Measurements from ENCODE around the gene CLCN3.

CLCN3 gene

DNA sequence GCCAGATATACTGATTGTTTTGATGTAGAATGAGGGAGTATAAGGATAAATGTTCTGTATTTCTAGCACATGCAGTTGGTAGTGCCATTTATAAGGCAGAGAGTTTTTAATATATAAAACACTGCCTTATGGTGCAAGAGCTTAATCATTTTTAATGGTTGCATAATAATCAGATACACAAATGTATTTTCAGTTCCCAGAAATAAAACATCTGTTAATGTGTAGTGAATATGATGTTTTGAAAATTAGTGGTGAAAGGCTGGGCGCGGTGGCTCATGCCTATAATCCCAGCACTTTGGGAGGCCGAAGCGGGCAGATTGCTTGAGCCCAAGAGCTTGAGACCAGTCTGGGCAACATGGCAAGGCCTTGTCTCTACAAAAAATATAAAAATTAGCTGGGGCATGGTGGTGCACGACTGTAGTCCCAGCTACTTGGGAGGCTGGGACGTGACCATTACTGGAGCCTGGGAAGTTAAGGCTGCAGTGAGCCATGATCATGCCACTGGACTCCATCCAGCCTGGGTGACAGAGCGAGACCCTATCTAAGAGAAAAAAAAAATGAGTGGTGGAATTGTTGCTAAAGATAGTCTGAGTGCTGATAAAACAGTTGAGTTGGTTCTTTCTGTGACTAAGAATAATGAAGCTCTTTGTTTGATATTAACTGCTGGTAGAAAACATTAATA, 29.3 kb downstream of the CLCN3 start:
- H3K27me3 ChIP-seq (ENCODE audit: control insufficient read depth in 2 of 2, insufficient read depth in 2 of 2, low read length in 2 of 2) = no peaks in the 10 kb centered on the region
- no peak overlapping the region for H3K27ac ChIP-seq (ENCODE audit: low read depth in 2 of 2, low read length in 2 of 2)
- H3K4me1 ChIP-seq (ENCODE audit: control insufficient read depth in 2 of 2, insufficient read depth in 2 of 2, low read length in 2 of 2) = peaks cover 10 to 19% of the 10 kb centered on the region in 2 donors
- H3K4me3 ChIP-seq (ENCODE audit: low read length in 2 of 2) = no peak overlapping the region
- H3K9ac ChIP-seq (ENCODE audit: low read depth in 1 of 2, low read length in 2 of 2) = no peak overlapping the region
- H3K36me3 ChIP-seq (ENCODE audit: control insufficient read depth in 2 of 2, insufficient read depth in 2 of 2, low read length in 2 of 2) = no peaks in the 10 kb centered on the region
- no peaks in the 10 kb centered on the region for H3K9me3 ChIP-seq (ENCODE audit: control insufficient read depth in 2 of 2, low read length in 2 of 2)

- Histone ChIP-seq H3K4me1 (ENCODE audit: control insufficient read depth in 2 of 2, insufficient read depth in 2 of 2, low read length in 2 of 2) (peaks cover 8 to 16% of the 10 kb centered on the region in 2 donors), H3K9ac (ENCODE audit: low read depth in 1 of 2, low read length in 2 of 2) (no peak overlapping the region), H3K27ac (ENCODE audit: low read depth in 2 of 2, low read length in 2 of 2) (peak overlapping the region in 1 of 2 donors; percentile 29), H3K9me3 (ENCODE audit: control insufficient read depth in 2 of 2, low read length in 2 of 2) (no peaks in the 10 kb centered on the region), H3K27me3 (ENCODE audit: control insufficient read depth in 2 of 2, insufficient read depth in 2 of 2, low read length in 2 of 2) (no peaks in the 10 kb centered on the region), H3K4me3 (ENCODE audit: low read length in 2 of 2) (no peak overlapping the region), H3K36me3 (ENCODE audit: control insufficient read depth in 2 of 2, insufficient read depth in 2 of 2, low read length in 2 of 2) (no peaks in the 10 kb centered on the region)
Measured at GRCh38 chr4:169650227-169650936, 30.0 kb downstream of the CLCN3 start.

DNA sequence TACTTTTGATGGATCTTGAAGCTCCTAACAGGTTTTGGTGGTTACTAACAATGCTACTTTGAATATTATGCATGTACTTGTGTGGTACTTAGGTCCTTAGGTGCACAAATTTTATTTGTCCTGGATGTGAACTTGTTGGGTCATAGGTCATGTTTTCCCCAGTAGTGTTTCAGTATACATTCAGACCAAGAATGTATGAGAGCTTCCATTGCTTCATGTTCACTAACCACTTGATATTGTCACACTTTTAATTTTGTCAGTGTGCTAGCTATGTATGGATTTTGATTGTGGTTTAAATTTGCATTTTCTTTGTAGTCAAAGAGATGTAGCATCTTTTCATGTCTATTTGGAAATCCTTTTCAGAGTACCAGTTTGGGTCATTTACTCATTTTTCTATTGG, 32.2 kb downstream of the CLCN3 start:
- H3K27ac ChIP-seq (ENCODE audit: low read depth in 2 of 2, low read length in 2 of 2) = no peak overlapping the region
- H3K27me3 ChIP-seq (ENCODE audit: control insufficient read depth in 2 of 2, insufficient read depth in 2 of 2, low read length in 2 of 2) = no peaks in the 10 kb centered on the region
- peaks cover 11 to 18% of the 10 kb centered on the region in 2 donors for H3K4me1 ChIP-seq (ENCODE audit: control insufficient read depth in 2 of 2, insufficient read depth in 2 of 2, low read length in 2 of 2)
- no peaks in the 10 kb centered on the region for H3K9me3 ChIP-seq (ENCODE audit: control insufficient read depth in 2 of 2, low read length in 2 of 2)
- no peaks in the 10 kb centered on the region for H3K36me3 ChIP-seq (ENCODE audit: control insufficient read depth in 2 of 2, insufficient read depth in 2 of 2, low read length in 2 of 2)
- no peak overlapping the region for H3K9ac ChIP-seq (ENCODE audit: low read depth in 1 of 2, low read length in 2 of 2)
- H3K4me3 ChIP-seq (ENCODE audit: low read length in 2 of 2) = no peak overlapping the region

DNA sequence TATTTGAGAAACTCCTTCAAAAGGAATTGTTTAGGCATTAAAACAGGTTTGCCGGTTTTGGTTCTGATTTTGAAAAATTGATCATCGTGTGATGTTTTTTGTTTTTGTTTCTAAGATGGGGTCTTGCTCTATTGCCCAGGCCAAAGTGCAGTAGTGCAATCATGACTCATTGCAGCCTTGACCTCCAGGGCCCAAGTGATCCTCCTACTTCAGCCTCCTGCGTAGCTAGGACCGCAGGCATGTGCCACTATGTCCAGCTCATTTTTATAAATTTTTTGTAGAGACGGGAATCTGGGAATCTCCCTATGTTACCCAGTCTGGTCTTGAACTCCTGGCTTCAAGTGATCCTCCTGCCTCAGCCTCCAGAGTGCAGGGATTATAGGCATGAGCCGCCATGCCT, 35.0 kb downstream of the CLCN3 start:
- Histone ChIP-seq H3K36me3 (ENCODE audit: control insufficient read depth in 2 of 2, insufficient read depth in 2 of 2, low read length in 2 of 2) (no peaks in the 10 kb centered on the region), H3K4me1 (ENCODE audit: control insufficient read depth in 2 of 2, insufficient read depth in 2 of 2, low read length in 2 of 2) (peaks cover 10 to 28% of the 10 kb centered on the region in 2 donors), H3K27ac (ENCODE audit: low read depth in 2 of 2, low read length in 2 of 2) (no peak overlapping the region), H3K27me3 (ENCODE audit: control insufficient read depth in 2 of 2, insufficient read depth in 2 of 2, low read length in 2 of 2) (no peaks in the 10 kb centered on the region), H3K9me3 (ENCODE audit: control insufficient read depth in 2 of 2, low read length in 2 of 2) (no peaks in the 10 kb centered on the region), H3K9ac (ENCODE audit: low read depth in 1 of 2, low read length in 2 of 2) (no peak overlapping the region), H3K4me3 (ENCODE audit: low read length in 2 of 2) (no peak overlapping the region)

DNA sequence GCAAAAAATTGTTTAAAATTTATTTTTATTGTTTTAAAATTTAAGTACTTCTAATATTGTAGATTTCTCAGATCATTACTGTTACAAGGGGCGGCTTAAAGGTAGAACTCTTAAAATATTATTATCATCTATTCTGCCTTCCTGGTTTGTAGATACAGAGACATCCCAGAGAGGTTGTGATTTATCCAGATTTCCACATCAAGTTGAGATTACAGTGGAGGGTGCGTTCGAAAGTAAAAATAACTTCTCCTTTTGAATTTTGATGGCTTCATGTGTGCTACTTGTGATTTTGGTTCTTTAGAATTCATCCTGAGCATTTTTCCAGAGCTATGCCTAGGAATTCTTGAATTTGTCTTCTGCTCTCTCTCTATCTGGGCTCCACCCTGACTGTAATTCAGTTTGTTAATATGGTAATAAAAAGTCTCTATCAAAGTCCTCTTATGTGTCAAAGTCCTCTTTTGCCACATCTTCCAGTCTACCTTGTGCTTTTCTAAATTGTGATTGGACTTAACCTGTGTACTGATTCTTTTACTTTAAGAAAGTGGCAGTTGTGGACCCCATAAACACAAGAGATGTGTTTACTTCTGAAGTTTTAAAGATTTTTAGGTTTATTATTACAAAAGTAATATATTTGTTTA, 37.2 kb downstream of the CLCN3 start:
- Histone ChIP-seq H3K4me3 (ENCODE audit: low read length in 2 of 2) (peak overlapping the region; percentile 5 to 51), H3K27me3 (ENCODE audit: control insufficient read depth in 2 of 2, insufficient read depth in 2 of 2, low read length in 2 of 2) (no peaks in the 10 kb centered on the region), H3K4me1 (ENCODE audit: control insufficient read depth in 2 of 2, insufficient read depth in 2 of 2, low read length in 2 of 2) (peaks cover 10 to 33% of the 10 kb centered on the region in 2 donors), H3K36me3 (ENCODE audit: control insufficient read depth in 2 of 2, insufficient read depth in 2 of 2, low read length in 2 of 2) (no peaks in the 10 kb centered on the region), H3K9me3 (ENCODE audit: control insufficient read depth in 2 of 2, low read length in 2 of 2) (no peaks in the 10 kb centered on the region), H3K27ac (ENCODE audit: low read depth in 2 of 2, low read length in 2 of 2) (peak overlapping the region; percentile 19 to 80), H3K9ac (ENCODE audit: low read depth in 1 of 2, low read length in 2 of 2) (peak overlapping the region; percentile 10 to 17)

DNA sequence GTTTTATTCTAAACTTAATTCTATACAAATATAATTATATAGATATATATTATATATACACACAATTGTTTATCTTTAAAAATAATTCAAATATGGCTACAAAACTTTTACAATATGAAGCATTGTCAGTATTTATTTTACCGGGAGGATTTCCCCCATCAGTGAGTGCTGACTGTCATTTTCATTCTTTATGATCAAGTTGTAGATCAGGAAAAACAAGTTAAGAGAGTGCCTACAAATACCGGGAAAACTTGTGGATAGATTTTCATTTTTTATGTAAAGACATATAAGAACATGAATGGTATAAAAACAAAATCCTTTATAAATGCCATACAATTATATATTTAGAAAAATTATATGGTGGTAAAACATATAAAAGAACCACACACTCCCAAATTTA, 37.8 kb downstream of the CLCN3 start:
- no peaks in the 10 kb centered on the region for H3K27me3 ChIP-seq (ENCODE audit: control insufficient read depth in 2 of 2, insufficient read depth in 2 of 2, low read length in 2 of 2)
- H3K9me3 ChIP-seq (ENCODE audit: control insufficient read depth in 2 of 2, low read length in 2 of 2) = no peaks in the 10 kb centered on the region
- peak overlapping the region in 1 of 2 donors; percentile 79 for H3K9ac ChIP-seq (ENCODE audit: low read depth in 1 of 2, low read length in 2 of 2)
- peak overlapping the region; percentile 5 to 51 for H3K4me3 ChIP-seq (ENCODE audit: low read length in 2 of 2)
- H3K27ac ChIP-seq (ENCODE audit: low read depth in 2 of 2, low read length in 2 of 2) = peak overlapping the region; percentile 89 to 91
- no peaks in the 10 kb centered on the region for H3K36me3 ChIP-seq (ENCODE audit: control insufficient read depth in 2 of 2, insufficient read depth in 2 of 2, low read length in 2 of 2)
- peaks cover 10 to 34% of the 10 kb centered on the region in 2 donors for H3K4me1 ChIP-seq (ENCODE audit: control insufficient read depth in 2 of 2, insufficient read depth in 2 of 2, low read length in 2 of 2)

DNA sequence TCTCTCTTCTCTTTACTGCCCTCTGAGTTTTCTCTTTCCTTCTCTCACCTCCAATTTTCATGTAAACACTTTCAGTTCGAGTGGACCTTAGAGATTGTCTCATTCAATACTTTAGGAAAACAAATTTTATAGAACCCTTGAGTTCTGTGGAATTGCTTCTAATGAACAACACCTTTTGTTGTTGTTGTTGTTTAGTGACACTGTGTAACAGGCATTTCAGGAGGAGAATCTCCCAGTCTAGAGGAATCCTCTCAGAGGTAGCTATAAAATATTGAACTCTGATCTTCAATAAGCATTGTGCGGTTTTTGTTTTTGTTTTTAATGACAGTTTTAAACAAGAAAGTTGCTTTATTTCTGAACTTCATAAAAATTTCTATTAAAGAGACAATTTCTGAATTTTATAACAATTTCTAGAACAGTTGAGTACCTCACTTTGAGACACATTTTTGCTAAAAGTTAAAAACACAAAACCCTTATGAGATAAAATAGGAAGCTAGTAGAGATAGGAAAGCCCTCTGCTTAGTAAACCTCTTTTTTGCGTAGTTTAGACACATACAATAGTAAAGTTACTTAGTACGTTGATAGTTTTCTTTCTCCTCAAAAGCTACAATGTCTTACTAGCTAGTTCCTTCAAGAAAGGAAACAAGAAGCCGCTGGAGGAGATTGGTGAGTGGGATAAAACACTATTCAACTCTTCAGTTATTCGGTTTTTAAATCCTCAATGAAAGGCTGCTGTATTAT, 38.8 kb downstream of the CLCN3 start:
- H3K9me3 ChIP-seq (ENCODE audit: control insufficient read depth in 2 of 2, low read length in 2 of 2) = no peaks in the 10 kb centered on the region
- H3K27me3 ChIP-seq (ENCODE audit: control insufficient read depth in 2 of 2, insufficient read depth in 2 of 2, low read length in 2 of 2) = no peaks in the 10 kb centered on the region
- H3K27ac ChIP-seq (ENCODE audit: low read depth in 2 of 2, low read length in 2 of 2) = peak overlapping the region; percentile 89 to 91
- no peaks in the 10 kb centered on the region for H3K36me3 ChIP-seq (ENCODE audit: control insufficient read depth in 2 of 2, insufficient read depth in 2 of 2, low read length in 2 of 2)
- peak overlapping the region in 1 of 2 donors; percentile 79 for H3K9ac ChIP-seq (ENCODE audit: low read depth in 1 of 2, low read length in 2 of 2)
- peak overlapping the region; percentile 81 to 87 for H3K4me3 ChIP-seq (ENCODE audit: low read length in 2 of 2)
- H3K4me1 ChIP-seq (ENCODE audit: control insufficient read depth in 2 of 2, insufficient read depth in 2 of 2, low read length in 2 of 2) = peaks cover 11 to 38% of the 10 kb centered on the region in 2 donors

GRCh38 chr4:169659716-169660670, 39.6 kb downstream of the CLCN3 start:
- H3K9ac ChIP-seq (ENCODE audit: low read depth in 1 of 2, low read length in 2 of 2) = peak overlapping the region; percentile 78 to 79
- no peaks in the 10 kb centered on the region for H3K27me3 ChIP-seq (ENCODE audit: control insufficient read depth in 2 of 2, insufficient read depth in 2 of 2, low read length in 2 of 2)
- H3K36me3 ChIP-seq (ENCODE audit: control insufficient read depth in 2 of 2, insufficient read depth in 2 of 2, low read length in 2 of 2) = no peaks in the 10 kb centered on the region
- peak overlapping the region; percentile 89 to 91 for H3K27ac ChIP-seq (ENCODE audit: low read depth in 2 of 2, low read length in 2 of 2)
- H3K4me3 ChIP-seq (ENCODE audit: low read length in 2 of 2) = peak overlapping the region; percentile 81 to 87
- H3K9me3 ChIP-seq (ENCODE audit: control insufficient read depth in 2 of 2, low read length in 2 of 2) = no peaks in the 10 kb centered on the region
- H3K4me1 ChIP-seq (ENCODE audit: control insufficient read depth in 2 of 2, insufficient read depth in 2 of 2, low read length in 2 of 2) = peaks cover 14 to 45% of the 10 kb centered on the region in 2 donors

DNA sequence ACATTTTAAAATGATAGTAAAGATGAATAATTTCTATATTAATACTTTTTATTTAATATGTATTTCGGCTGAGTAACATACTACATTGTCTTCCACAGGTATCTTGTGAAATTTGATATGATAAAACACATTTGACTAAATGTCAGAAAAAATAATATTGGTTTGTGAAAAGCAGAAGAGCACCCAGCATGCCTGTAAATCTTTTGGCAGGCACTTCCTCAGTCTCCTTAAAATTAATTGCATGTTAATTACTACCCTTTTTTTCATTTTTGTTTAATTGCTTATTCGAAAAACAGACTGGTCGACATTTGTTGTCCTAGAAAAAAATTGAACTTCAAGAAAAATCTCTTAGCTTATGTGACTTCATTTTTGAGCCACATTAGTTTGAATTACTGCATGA, 40.6 kb downstream of the CLCN3 start:
- Histone ChIP-seq H3K4me3 (ENCODE audit: low read length in 2 of 2) (peak overlapping the region; percentile 81 to 87), H3K27ac (ENCODE audit: low read depth in 2 of 2, low read length in 2 of 2) (peak overlapping the region; percentile 89 to 91), H3K4me1 (ENCODE audit: control insufficient read depth in 2 of 2, insufficient read depth in 2 of 2, low read length in 2 of 2) (peaks cover 18 to 52% of the 10 kb centered on the region in 2 donors)

More for the DNA sequence above, 40.6 kb downstream of the CLCN3 start:
- Histone ChIP-seq H3K27me3 (ENCODE audit: control insufficient read depth in 2 of 2, insufficient read depth in 2 of 2, low read length in 2 of 2) (no peaks in the 10 kb centered on the region), H3K9ac (ENCODE audit: low read depth in 1 of 2, low read length in 2 of 2) (peak overlapping the region; percentile 78 to 79), H3K36me3 (ENCODE audit: control insufficient read depth in 2 of 2, insufficient read depth in 2 of 2, low read length in 2 of 2) (no peaks in the 10 kb centered on the region), H3K9me3 (ENCODE audit: control insufficient read depth in 2 of 2, low read length in 2 of 2) (no peaks in the 10 kb centered on the region)

Measured in mucosa of rectum (tissue), 2 donors.